ENCODE results near the gene CYBA.

CYBA gene

GRCh38 chr16:88638323-88639230, 12.3 kb downstream of the CYBA start, which contains the start of gene IL17C:
IL17C (plus strand) TSS chr16:88638572; CDS start chr16:88638642, 70 bp downstream.
- DNase-seq: peak; percentile 48
- peak within 1 kb of the TSS; percentile 78 for H3K27ac Mint-ChIP-seq
- no peak within 1 kb of the TSS for H3K4me3 Mint-ChIP-seq
- peaks cover 11% of the 10 kb centered on the region for H3K36me3 Mint-ChIP-seq
- peaks cover 72% of the 10 kb centered on the region for H3K27me3 Mint-ChIP-seq
- H3K9me3 Mint-ChIP-seq: peaks cover 1% of the 10 kb centered on the region
- H3K4me1 Mint-ChIP-seq: peaks cover 54% of the 10 kb centered on the region
- CTCF ChIA-PET: no interaction called here

GRCh38 chr16:88636488-88637265, 14.2 kb downstream of the CYBA start:
- Mint-ChIP-seq H3K4me3 (no peak overlapping the region), H3K36me3 (peaks cover 5% of the 10 kb centered on the region), H3K27me3 (peaks cover 72% of the 10 kb centered on the region), H3K4me1 (peaks cover 58% of the 10 kb centered on the region), H3K9me3 (peaks cover 1% of the 10 kb centered on the region), H3K27ac (peak overlapping the region; percentile 20)
- no peak for DNase-seq
- CTCF ChIA-PET: interaction anchor here (0.6 kb wide), 1 partner anchor 94 kb away, joined by 4 read pairs; no protein-coding TSS in a partner anchor

GRCh38 chr16:88635671-88636319, 15.1 kb downstream of the CYBA start:
- CTCF ChIA-PET: no interaction called here
- peaks cover 65% of the 10 kb centered on the region for H3K27me3 Mint-ChIP-seq
- H3K4me1 Mint-ChIP-seq: peaks cover 56% of the 10 kb centered on the region
- H3K27ac Mint-ChIP-seq: peak overlapping the region; percentile 7
- no peak overlapping the region for H3K4me3 Mint-ChIP-seq
- no peak for DNase-seq
- peaks cover 9% of the 10 kb centered on the region for H3K36me3 Mint-ChIP-seq
- H3K9me3 Mint-ChIP-seq: peaks cover 1% of the 10 kb centered on the region

GRCh38 chr16:88634994-88635670, 15.7 kb downstream of the CYBA start:
- Mint-ChIP-seq H3K27me3 (peaks cover 59% of the 10 kb centered on the region), H3K27ac (peak overlapping the region; percentile 49), H3K36me3 (peaks cover 10% of the 10 kb centered on the region), H3K9me3 (peaks cover 1% of the 10 kb centered on the region), H3K4me3 (peak overlapping the region; percentile 66), H3K4me1 (peaks cover 52% of the 10 kb centered on the region)
- DNase-seq: no peak
- CTCF ChIA-PET: no interaction called here

- CTCF ChIA-PET: no interaction called here
- H3K27ac Mint-ChIP-seq: no peak overlapping the region
- peaks cover 49% of the 10 kb centered on the region for H3K4me1 Mint-ChIP-seq
- H3K36me3 Mint-ChIP-seq: peaks cover 14% of the 10 kb centered on the region
- H3K9me3 Mint-ChIP-seq: peaks cover 1% of the 10 kb centered on the region
- H3K27me3 Mint-ChIP-seq: peaks cover 51% of the 10 kb centered on the region
- DNase-seq: peak; percentile 76
- H3K4me3 Mint-ChIP-seq: peak overlapping the region; percentile 69
These were observed 16.5 kb downstream of the CYBA start for GRCh38 chr16:88634141-88634993.

- peaks cover 44% of the 10 kb centered on the region for H3K27me3 Mint-ChIP-seq
- CTCF ChIA-PET: no interaction called here
- peaks cover 47% of the 10 kb centered on the region for H3K4me1 Mint-ChIP-seq
- peak overlapping the region; percentile 37 for H3K27ac Mint-ChIP-seq
- peak overlapping the region; percentile 69 for H3K4me3 Mint-ChIP-seq
- DNase-seq: peak; percentile 64
- peaks cover 15% of the 10 kb centered on the region for H3K36me3 Mint-ChIP-seq
- H3K9me3 Mint-ChIP-seq: peaks cover 1% of the 10 kb centered on the region
These were observed 17.1 kb downstream of the CYBA start for GRCh38 chr16:88633684-88634140.

GRCh38 chr16:88632587-88632930, 18.3 kb downstream of the CYBA start:
- DNase-seq: no peak
- H3K4me3 Mint-ChIP-seq: no peak overlapping the region
- H3K4me1 Mint-ChIP-seq: peaks cover 35% of the 10 kb centered on the region
- CTCF ChIA-PET: no interaction called here
- no peak overlapping the region for H3K27ac Mint-ChIP-seq
- H3K36me3 Mint-ChIP-seq: peaks cover 19% of the 10 kb centered on the region
- H3K9me3 Mint-ChIP-seq: no peaks in the 10 kb centered on the region
- H3K27me3 Mint-ChIP-seq: peaks cover 33% of the 10 kb centered on the region

- CTCF ChIA-PET: no interaction called here
- H3K9me3 Mint-ChIP-seq: no peaks in the 10 kb centered on the region
- no peak overlapping the region for H3K4me3 Mint-ChIP-seq
These were observed 18.8 kb downstream of the CYBA start for GRCh38 chr16:88631920-88632586.

GRCh38 chr16:88631384-88631783, 19.5 kb downstream of the CYBA start:
- no peak for DNase-seq
- Mint-ChIP-seq H3K27ac (no peak overlapping the region), H3K36me3 (peaks cover 26% of the 10 kb centered on the region), H3K9me3 (no peaks in the 10 kb centered on the region), H3K4me1 (peaks cover 27% of the 10 kb centered on the region), H3K27me3 (peaks cover 21% of the 10 kb centered on the region), H3K4me3 (no peak overlapping the region)
- CTCF ChIA-PET: no interaction called here

More at GRCh38 chr16:88631920-88632586, 18.8 kb downstream of the CYBA start:
- peaks cover 22% of the 10 kb centered on the region for H3K36me3 Mint-ChIP-seq
- no peak overlapping the region for H3K27ac Mint-ChIP-seq
- H3K27me3 Mint-ChIP-seq: peaks cover 28% of the 10 kb centered on the region
- DNase-seq: no peak
- H3K4me1 Mint-ChIP-seq: peaks cover 30% of the 10 kb centered on the region

GRCh38 chr16:88630941-88631340, 19.9 kb downstream of the CYBA start:
- no peak for DNase-seq

GRCh38 chr16:88630433-88630832, 20.4 kb downstream of the CYBA start:
- CTCF ChIA-PET: no interaction called here
- H3K36me3 Mint-ChIP-seq: peaks cover 28% of the 10 kb centered on the region
- H3K4me1 Mint-ChIP-seq: peaks cover 20% of the 10 kb centered on the region
- DNase-seq: no peak
- no peak overlapping the region for H3K4me3 Mint-ChIP-seq
- no peaks in the 10 kb centered on the region for H3K9me3 Mint-ChIP-seq
- peaks cover 12% of the 10 kb centered on the region for H3K27me3 Mint-ChIP-seq
- no peak overlapping the region for H3K27ac Mint-ChIP-seq

More at GRCh38 chr16:88630941-88631340, 19.9 kb downstream of the CYBA start:
- Mint-ChIP-seq H3K9me3 (no peaks in the 10 kb centered on the region), H3K27ac (no peak overlapping the region), H3K27me3 (peaks cover 17% of the 10 kb centered on the region), H3K4me1 (peaks cover 23% of the 10 kb centered on the region), H3K36me3 (peaks cover 28% of the 10 kb centered on the region), H3K4me3 (no peak overlapping the region)
- CTCF ChIA-PET: no interaction called here

GRCh38 chr16:88629835-88630234, 21.0 kb downstream of the CYBA start:
- Mint-ChIP-seq H3K4me3 (no peak overlapping the region), H3K4me1 (peaks cover 14% of the 10 kb centered on the region), H3K27me3 (peaks cover 6% of the 10 kb centered on the region), H3K27ac (peak overlapping the region; percentile 37), H3K9me3 (no peaks in the 10 kb centered on the region), H3K36me3 (peaks cover 28% of the 10 kb centered on the region)
- no peak for DNase-seq
- CTCF ChIA-PET: interaction anchor here (1.4 kb wide), 1 partner anchor 9 kb away, joined by 3 read pairs; no protein-coding TSS in a partner anchor
